MCF 10A (cell line): Measurements from ENCODE around the gene DNAJC2. TPM values are rescaled to one million over a fixed set of nuclear protein-coding genes. Genes with fewer than 3 reads are reported as not detected.

ENCODE experiments used
- BruUV-seq: library from RNA; stranded (reverse); fragments of 400-500 nt; replicated peaks from 2 replicates; lab custom pipeline; 2021; lab: Mats Ljungman, UMichigan
- CTCF ChIA-PET: fragments of 300-600 bp; sonication (Branson Sonifier 250); formaldehyde crosslinking; extraction: SDS; loops from one replicate; lab custom pipeline; 2021; ENCODE audit warnings: antibody characterized with exemption, inconsistent platforms; lab: Yijun Ruan, JAX
- POLR2A ChIA-PET: fragments of 300-600, 350-650 bp; sonication (Branson Sonifier 250); formaldehyde crosslinking; extraction: SDS; loops from one replicate; lab custom pipeline; 2020; ENCODE audit warnings: antibody characterized with exemption, inconsistent platforms; lab: Yijun Ruan, JAX
- DNase-seq: peaks from one replicate; pipeline ENCODE4 v3.0.0-alpha.2; 2018; ENCODE audit not compliant: unreplicated experiment
- H3K27ac Mint-ChIP-seq: one replicate; pipeline ENCODE4 v1.8.0; 2022; ENCODE audit warnings: mild to moderate bottlenecking, low read depth, mixed read lengths; ENCODE audit not compliant: unreplicated experiment
- H3K27me3 Mint-ChIP-seq: one replicate; pipeline ENCODE4 v1.8.0; 2022; ENCODE audit warnings: mixed read lengths; ENCODE audit not compliant: insufficient read depth, unreplicated experiment
- H3K36me3 Mint-ChIP-seq: one replicate; pipeline ENCODE4 v1.8.0; 2022; ENCODE audit warnings: mild to moderate bottlenecking, moderate library complexity, mixed read lengths; ENCODE audit not compliant: insufficient read depth, unreplicated experiment
- H3K4me1 Mint-ChIP-seq: one replicate; pipeline ENCODE4 v1.8.0; 2022; ENCODE audit warnings: mixed read lengths; ENCODE audit not compliant: insufficient read depth, unreplicated experiment
- H3K4me3 Mint-ChIP-seq: one replicate; pipeline ENCODE4 v1.8.0; 2022; ENCODE audit warnings: mild to moderate bottlenecking, moderate library complexity, mixed read lengths; ENCODE audit not compliant: unreplicated experiment
- H3K9me3 Mint-ChIP-seq: one replicate; pipeline ENCODE4 v1.8.0; 2022; ENCODE audit warnings: mixed read lengths; ENCODE audit not compliant: unreplicated experiment
- CTCF ChIP-seq: fragments of 200-600 bp; IDR thresholded peaks from one replicate; pipeline ENCODE4 v1.8.0; 2022; ENCODE audit warnings: antibody characterized with exemption, mild to moderate bottlenecking; ENCODE audit not compliant: unreplicated experiment
- intact Hi-C: fragments of 100-400 bp; cut with micrococcal nuclease; formaldehyde crosslinking; loops from 2 replicates; pipeline ENCODE4 v1.14.1; 2022
- total RNA-seq: library from RNA; stranded (reverse); gene quantifications from 2 replicates; pipeline ENCODE4 v1.2.3, GENCODE V29; 2022

Gene DNAJC2
- total RNA-seq, 1 experiment from 2014 or later: 58.2 TPM

- H3K27me3 Mint-ChIP-seq: no peaks in the 10 kb centered on the region
- no peaks in the 10 kb centered on the region for H3K9me3 Mint-ChIP-seq
- BruUV-seq: no TSS peak
- peaks cover 31% of the 10 kb centered on the region for H3K4me1 Mint-ChIP-seq
- CTCF ChIA-PET: interaction anchor here (0.6 kb wide), 1 partner anchor 99 kb away, joined by 4 read pairs; no protein-coding TSS in a partner anchor
- peak overlapping the region; percentile 99 for H3K27ac Mint-ChIP-seq
- TF ChIP-seq CTCF: no peak
- intact Hi-C loops: loop anchor here (10.0 kb wide), 1 partner anchor 54 kb away; the partner anchor contains the start of gene PMPCB
- no peak for DNase-seq
- H3K4me3 Mint-ChIP-seq: peak overlapping the region; percentile 98
- peaks cover 12% of the 10 kb centered on the region for H3K36me3 Mint-ChIP-seq
- POLR2A ChIA-PET: interaction anchor here (0.9 to 3.4 kb wide), 14 partner anchors 8 to 1669 kb away, joined by 3 to 14 read pairs (median 4); partner anchors contain the start of genes ARMC10, FBXL13 and PMPCB
These were observed 3.9 kb upstream of the DNAJC2 start for GRCh38 chr7:103348452-103348851.

- peak; percentile 91 for DNase-seq
- no peak for TF ChIP-seq CTCF
- Mint-ChIP-seq H3K27me3 (no peaks in the 10 kb centered on the region), H3K4me1 (peaks cover 31% of the 10 kb centered on the region), H3K27ac (peak within 1 kb of the TSS; percentile 99), H3K9me3 (no peaks in the 10 kb centered on the region), H3K4me3 (peak within 1 kb of the TSS; percentile 98), H3K36me3 (peaks cover 10% of the 10 kb centered on the region)
- ChIA-PET POLR2A (interaction anchor here (0.6 to 3.4 kb wide), 18 partner anchors 8 to 1669 kb away, joined by 3 to 14 read pairs (median 4); partner anchors contain the start of genes ARMC10, FBXL13, NAPEPLD and PMPCB), CTCF (interaction anchor here (0.6 to 1.6 kb wide), 4 partner anchors 50 to 884 kb away, joined by 3 to 5 read pairs (median 4); partner anchors contain the start of gene PMPCB)
- intact Hi-C loops: loop anchor here (2.0 to 10.0 kb wide), 2 partner anchors 53 to 59 kb away; partner anchors contain the start of gene PMPCB
- BruUV-seq: TSS peak; percentile 63
These were observed 3.1 kb upstream of the DNAJC2 start, which contains the start of gene PSMC2 for GRCh38 chr7:103347507-103348267. TSS of gene PSMC2 (plus strand) at chr7:103347643. CDS start at chr7:103347712, 69 bp downstream.

- Mint-ChIP-seq H3K36me3 (peaks cover 10% of the 10 kb centered on the region), H3K27me3 (no peaks in the 10 kb centered on the region), H3K4me3 (peak overlapping the region; percentile 98), H3K9me3 (no peaks in the 10 kb centered on the region), H3K27ac (no peak overlapping the region), H3K4me1 (peaks cover 30% of the 10 kb centered on the region)
- DNase-seq: no peak
- ChIA-PET CTCF (interaction anchor here (1.0 to 1.6 kb wide), 2 partner anchors 49 to 100 kb away, joined by 3 to 5 read pairs; partner anchors contain the start of gene PMPCB), POLR2A (interaction anchor here (0.6 to 2.4 kb wide), 5 partner anchors 7 to 845 kb away, joined by 3 to 7 read pairs (median 4); partner anchors contain the start of gene ARMC10)
- no TSS peak for BruUV-seq
- intact Hi-C loops: loop anchor here (2.0 to 10.0 kb wide), 2 partner anchors 52 to 60 kb away; partner anchors contain the start of gene PMPCB
- no peak for TF ChIP-seq CTCF
These were observed 1.8 kb upstream of the DNAJC2 start for GRCh38 chr7:103346396-103346795.
